HG03196 (cell line): ENCODE measurements around the gene FBXO15.

Experiments used
- ATAC-seq: cut with Tn5 transposase; IDR thresholded peaks from one replicate; pipeline ENCODE4 v1.9.1; 2021; ENCODE audit not compliant: unreplicated experiment

The FBXO15 gene

DNA sequence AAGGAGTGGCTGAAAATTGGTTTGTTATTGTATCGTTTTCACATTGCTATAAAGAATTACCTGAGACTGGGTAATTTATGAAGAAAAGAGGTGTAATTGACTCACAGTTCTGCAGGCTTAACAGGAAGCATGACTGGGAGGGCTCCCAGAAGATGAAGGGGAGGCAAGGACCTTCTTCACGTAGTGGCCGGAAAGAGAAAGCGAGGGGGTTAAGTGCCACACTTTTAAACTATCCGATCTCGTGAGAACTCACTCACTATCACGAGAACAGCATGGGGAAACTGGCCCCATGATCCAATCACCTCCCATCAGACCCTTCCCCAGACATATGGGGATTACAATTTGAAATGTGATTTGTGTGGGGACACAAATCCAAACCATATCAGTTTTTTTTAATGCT is 81.6 kb downstream of the FBXO15 start:
- no peak for ATAC-seq

DNA sequence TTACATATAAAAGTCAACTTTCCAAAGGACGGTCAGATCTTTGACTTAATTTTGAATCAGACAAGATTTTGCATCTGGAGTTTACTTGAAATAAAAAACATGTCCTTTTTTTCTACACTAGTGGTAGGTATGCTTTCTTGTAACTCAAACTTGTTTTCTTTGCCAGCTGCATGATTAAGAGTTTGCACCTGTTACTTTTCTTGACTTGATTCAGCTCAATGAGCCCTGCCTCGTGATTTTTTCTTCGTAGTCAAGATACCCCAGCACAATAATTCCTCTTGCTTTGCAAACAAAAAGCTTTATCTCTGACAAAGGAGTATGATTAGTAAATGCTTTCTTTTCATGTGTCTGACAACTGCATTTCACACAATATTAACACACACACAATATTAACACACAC is 82.3 kb downstream of the FBXO15 start:
- no peak for ATAC-seq

DNA sequence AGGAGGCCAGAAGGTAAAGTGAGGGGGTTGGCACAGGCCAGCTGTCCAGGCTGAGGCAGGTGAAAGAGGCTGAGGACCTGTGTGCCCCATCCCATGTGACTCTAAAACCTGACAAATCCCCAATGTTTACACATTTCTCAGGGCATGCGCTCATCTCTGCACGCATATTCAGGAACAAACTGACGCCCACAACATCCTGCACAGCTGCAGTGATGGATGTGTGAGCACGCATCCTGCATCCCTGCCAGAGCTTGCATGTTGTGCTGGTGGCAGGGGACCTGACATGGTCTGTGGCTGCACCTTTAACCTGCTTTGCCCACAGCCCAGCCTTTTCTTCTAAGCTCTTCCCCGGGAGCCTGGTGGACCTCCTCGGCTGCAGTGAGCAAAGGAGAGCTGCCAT is 83.1 kb downstream of the FBXO15 start:
- ATAC-seq = no peak

DNA sequence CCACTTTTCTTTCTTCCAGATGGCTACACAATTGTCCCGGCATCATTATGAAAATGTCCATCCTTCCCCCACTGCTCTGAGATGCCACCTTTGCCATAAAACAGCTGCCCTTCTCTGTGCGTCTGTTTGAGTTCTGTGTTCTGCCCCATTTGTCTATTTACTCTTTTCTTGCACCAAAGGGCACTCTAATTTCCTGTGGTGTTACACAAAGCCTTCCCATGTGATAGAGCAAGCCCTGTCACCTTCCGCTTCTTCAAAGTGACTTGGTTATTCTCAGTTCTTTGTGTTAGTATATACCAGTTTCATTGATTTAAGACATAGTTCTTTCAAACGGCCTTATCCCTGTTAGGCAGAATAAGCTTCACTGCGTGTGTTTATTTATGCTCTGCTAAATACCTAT is 84.1 kb downstream of the FBXO15 start:
- ATAC-seq = no peak

DNA sequence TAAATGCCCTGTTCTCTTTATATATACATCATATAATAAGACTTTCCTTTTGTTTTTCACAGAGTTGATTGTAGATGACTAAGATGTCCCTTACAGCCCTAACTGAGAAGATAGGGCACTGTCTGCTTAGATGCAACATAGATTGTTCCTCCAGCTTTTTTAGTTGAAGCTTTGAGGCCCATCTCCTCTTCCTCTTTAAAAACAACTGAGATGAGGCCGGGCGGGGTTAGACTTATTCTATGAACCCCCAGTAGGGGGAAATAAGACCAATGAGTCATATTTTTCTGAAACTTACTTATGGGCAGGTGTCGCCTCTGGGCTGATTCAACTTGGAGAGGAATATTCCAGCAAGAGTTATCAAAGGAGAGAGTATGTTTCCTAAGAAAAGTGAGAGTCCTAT is 84.6 kb downstream of the FBXO15 start:
- no peak for ATAC-seq

DNA sequence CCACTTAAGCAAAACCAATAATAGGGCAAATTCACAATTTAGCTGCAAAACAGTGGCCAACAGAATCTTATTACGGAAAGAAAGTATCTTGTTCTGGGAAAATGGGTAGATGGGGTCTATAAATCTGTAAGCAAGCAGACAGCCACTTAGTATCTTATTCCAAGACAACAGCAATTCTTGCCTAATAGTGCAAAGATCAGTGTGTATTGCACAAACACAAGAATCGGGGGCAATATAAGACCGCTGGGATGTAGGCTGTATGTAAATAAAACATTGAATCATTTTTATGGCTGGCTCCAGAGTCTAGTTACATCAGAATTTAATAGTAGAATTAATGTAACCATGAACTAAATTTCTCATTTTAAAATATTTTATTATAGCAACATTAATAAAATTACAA is 85.6 kb downstream of the FBXO15 start:
- no peak for ATAC-seq

DNA sequence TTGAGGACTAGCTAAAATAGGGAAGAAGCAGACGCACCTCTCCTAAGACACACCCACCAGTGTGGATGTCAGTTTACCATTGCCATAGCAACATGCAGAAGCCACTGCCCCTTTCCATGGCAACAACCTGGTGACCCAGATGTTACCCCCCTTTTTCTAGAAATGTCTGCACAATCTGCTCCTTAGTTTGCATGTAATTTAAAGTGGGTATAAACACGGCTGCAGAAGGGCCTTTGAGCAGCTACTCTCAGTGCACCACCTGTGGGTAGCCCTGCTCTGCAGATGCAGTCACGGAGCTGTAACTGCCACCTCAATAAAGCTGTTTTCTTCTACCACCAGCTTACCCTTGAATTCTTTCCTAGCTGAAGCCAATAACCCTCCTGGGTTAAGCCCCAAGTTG is 87.1 kb downstream of the FBXO15 start:
- no peak for ATAC-seq

DNA sequence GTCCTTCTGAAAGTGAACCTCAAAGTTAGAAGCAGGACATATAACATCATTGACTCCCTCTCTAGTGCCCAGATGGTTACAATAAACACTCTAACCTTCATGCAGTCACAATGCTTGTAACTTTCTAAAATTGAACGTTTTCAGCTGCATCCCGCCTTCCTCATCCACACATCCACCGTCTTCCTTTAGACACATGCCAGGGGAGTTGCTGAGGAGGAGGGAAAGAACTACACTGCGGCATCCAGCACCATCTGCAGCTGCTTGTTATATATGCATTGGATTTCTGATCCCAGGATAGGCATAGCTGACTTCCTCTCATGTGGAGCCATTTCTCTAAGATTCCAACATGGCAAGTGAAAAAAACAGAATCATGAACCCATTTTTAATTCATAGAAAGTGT is 96.8 kb downstream of the FBXO15 start:
- ATAC-seq = no peak

DNA sequence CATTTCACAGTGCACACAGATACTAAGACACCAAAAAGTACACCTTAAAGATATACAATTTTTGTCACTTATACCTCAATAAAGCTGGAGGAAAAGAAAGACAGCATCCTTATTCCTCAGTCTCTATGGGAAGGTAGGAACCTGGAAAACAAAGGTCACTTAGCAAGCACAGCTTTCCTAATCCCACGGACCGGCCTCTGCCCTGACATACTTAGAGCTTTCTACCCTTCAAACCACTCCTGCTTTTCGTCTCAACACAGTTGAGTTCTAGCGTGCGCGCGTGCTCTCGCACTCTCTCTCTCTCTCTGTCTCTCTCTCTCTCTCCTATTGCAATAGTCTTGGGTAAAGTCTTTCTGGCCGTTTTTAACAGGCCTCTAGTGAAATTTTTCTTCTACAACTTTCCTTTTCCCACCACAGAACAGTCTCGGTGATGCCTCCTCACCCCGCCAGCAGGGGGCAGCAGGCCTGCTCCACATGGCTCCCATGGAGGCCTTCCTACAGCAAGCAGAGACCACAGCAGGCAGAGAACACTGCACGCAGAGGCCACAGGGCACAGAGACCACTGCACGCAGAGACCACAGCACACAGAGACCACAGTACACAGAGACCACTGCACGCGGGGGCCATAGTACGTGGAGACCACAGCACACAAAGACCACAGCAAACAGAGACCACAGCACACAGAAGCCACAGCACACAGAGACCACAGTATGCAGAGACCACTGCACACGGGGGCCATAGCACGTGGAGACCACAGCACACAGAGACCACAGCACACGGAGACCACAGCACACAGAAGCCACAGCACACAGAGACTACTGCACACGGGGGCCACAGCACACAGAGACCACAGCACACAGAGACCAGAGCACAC is 106.9 kb downstream of the FBXO15 start:
- no peak for ATAC-seq

DNA sequence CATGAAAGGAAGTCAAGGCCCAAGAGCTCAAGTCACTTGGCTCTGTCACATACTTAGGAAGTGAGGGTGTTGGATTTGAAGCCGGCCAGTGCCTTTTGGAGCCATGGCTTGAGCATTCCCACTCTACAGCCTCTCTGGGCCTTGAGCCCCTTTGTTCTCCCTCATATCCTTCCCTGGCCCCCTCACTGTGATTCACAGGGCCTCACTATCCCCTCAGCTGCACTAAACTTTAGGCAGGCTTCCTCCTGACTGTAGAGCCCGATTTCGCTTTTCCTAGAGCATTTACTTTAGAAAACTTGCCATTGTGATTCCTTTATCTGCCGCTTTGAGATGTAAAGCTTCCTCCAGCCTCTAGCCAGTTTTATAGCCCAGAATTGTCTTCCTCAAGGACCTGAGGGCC is 107.6 kb downstream of the FBXO15 start:
- no peak for ATAC-seq

DNA sequence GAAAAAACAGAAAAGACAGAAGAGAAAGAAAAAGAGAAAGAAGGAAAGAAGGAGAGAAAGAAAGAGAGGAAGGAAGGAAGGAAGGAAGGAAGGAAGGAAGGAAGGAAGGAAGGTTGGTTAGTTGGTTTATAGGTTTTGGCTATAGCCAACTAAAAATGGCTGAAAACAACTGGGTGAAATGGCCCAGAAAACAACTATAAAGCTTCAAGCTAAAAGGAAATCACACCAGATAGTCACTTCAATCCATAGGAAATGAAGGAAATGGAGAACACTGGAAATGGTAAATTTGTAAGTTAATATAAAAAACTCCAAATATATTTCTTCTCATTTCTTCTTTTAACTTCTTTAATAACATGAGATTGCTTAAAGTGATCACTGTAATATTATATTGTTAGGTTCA is 118.5 kb downstream of the FBXO15 start:
- no peak for ATAC-seq
